ENCODE data around the gene NECAB3.

The NECAB3 gene

DNA sequence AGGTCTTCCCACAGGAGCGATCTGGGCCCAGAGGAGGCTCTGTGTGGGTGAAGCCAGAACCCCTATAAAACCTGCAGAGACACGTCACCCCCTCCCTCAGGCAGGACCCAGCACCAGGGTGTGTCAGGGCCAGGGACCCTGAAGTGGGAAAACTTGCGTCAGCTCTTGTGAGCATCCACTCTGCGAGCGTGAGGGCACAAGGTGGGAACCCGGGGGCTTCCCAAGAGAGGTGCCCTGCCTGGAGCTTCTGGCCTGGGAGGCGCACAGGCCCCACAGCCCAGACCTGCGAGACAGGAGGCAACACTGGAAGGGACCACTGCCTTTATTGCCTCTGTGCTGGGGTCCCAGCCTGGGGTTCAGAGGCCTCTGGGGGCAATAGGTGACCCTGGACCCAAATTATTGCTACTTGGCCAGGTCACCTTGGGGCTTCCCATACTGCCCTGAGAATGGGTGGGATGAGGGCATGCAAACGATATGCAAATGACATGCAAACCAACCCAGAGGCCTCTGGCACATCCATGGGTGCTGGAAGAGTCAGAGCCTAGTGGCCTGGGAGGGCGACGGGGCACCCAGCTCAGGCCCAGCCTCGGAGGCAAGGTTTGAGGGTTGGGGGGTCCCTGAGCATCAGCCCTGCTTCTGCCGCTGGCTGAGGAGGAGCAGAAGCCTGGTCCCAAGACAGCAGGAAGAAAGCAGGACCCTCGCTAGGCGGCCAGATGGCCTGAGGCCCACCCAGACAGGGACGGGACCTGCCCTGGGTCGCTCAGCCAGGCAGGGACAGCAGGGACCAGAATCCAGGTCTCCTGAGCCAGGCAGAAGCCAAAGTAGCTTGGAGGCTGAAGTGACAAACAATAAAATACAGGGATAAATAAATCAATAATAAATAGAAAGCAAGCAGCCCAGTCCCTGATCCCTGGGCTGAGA, 17.2 kb downstream of the NECAB3 start:
- no peak overlapping the region for H3K4me3 ChIP-seq (ENCODE audit: low read depth, low read length)
- no peak for TF ChIP-seq CTCF (IDR thresholded peaks at IDR 0.05; ENCODE audit: low read depth, low read length, missing control alignments)
- DNase-seq (ENCODE audit: low read depth): no peak

GRCh38 chr20:33656010-33656782, 18.0 kb downstream of the NECAB3 start:
- H3K4me3 ChIP-seq (ENCODE audit: low read depth, low read length): no peak overlapping the region
- DNase-seq (ENCODE audit: low read depth): no peak
- TF ChIP-seq CTCF (IDR thresholded peaks at IDR 0.05; ENCODE audit: low read depth, low read length, missing control alignments): no peak

DNA sequence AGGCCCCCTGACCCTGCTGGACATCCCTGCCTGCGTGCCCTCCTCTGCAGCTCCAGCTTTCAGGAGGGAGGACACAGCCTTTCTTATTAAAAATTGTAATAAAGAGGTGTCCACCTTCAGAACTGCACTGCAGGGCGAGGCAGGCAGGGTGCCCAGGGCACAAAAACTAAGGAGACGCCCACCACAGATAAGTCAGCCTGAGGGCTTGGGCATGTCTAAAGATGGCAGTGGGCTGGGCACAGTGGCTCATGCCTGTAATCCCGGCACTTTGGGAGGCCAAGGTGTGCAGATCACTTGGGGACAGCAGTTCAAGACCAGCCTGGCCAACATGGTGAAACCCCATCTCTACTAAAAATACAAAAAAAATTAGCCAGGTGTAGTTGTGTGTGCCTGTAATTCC, 19.1 kb downstream of the NECAB3 start:
- no peak for TF ChIP-seq CTCF (IDR thresholded peaks at IDR 0.05; ENCODE audit: low read depth, low read length, missing control alignments)

GRCh38 chr20:33654680-33655161, 19.5 kb downstream of the NECAB3 start:
- no peak overlapping the region for H3K4me3 ChIP-seq (ENCODE audit: low read depth, low read length)
- DNase-seq (ENCODE audit: low read depth): no peak
- no peak for TF ChIP-seq CTCF (IDR thresholded peaks at IDR 0.05; ENCODE audit: low read depth, low read length, missing control alignments)

More for the DNA sequence above, 19.1 kb downstream of the NECAB3 start:
- no peak overlapping the region for H3K4me3 ChIP-seq (ENCODE audit: low read depth, low read length)
- DNase-seq (ENCODE audit: low read depth): no peak

DNA sequence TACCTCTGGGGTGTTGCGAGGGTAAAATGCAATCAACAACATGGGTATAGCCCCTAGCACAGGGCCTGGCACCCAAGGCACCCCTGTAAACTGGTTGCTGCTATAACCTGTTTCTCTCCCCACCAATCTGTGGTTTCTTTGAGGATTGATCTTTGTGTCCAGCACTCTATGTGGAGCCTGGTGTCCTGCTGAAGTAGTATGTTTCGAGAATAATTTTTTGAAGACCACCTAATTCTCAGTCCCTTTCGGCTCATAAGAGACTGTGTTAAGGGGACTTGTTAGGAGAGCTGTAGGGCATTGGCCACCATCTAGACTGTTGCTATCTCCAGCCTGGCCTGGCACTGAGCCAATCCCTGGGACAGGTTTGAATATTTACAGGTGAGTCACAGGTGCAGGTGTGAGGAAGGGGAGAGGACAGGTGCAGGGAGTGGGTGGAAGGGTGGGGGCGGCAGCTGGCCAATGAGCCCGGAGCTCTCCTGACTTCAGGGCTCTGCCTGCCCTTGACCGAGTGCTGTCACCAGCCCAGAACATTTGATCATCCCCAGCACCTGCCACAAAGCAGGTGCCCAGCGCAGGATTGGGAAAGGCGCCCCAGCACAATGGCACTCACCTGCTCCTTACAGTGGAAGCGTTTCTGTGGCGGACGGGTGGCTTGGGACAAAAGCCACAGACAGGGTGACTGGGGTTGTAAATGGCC, 20.2 kb downstream of the NECAB3 start:
- no peak overlapping the region for H3K4me3 ChIP-seq (ENCODE audit: low read depth, low read length)
- TF ChIP-seq CTCF (IDR thresholded peaks at IDR 0.05; ENCODE audit: low read depth, low read length, missing control alignments): no peak
- DNase-seq (ENCODE audit: low read depth): no peak

GRCh38 chr20:33653218-33653899, 20.9 kb downstream of the NECAB3 start:
- no peak overlapping the region for H3K4me3 ChIP-seq (ENCODE audit: low read depth, low read length)
- TF ChIP-seq CTCF (IDR thresholded peaks at IDR 0.05; ENCODE audit: low read depth, low read length, missing control alignments): peak; percentile 93
- DNase-seq (ENCODE audit: low read depth): peak; percentile 47
